Activated T-cell treated with anti-CD3 and anti-CD28 coated beads, Interleukin-2, amount 50 U/mL, for 72 hours (primary cell): ENCODE measurements around the gene TTC7B. TPM values are rescaled to one million over a fixed set of nuclear protein-coding genes. Genes with fewer than 3 reads are reported as not detected.

Experiments used
- ATAC-seq, 2 donors: fragments of 150-1000 bp; cut with Tn5 transposase; replicated peaks in 1 of 2; 2 replicates each; pipeline ENCODE4 v1.10.0; 2021; ENCODE audit warnings: moderate library complexity in 2 of 2, mild to moderate bottlenecking in 1 of 2
- DNase-seq, 2 donors: peaks; one replicate each; pipeline ENCODE4 v3.0.0; 2021 to 2022; ENCODE audit warnings: mixed read lengths in 1 of 2
- H3K27ac Mint-ChIP-seq: one replicate; pipeline ENCODE4 v1.8.0; 2022; ENCODE audit warnings: mild to moderate bottlenecking, moderate library complexity, mixed read lengths
- H3K27me3 Mint-ChIP-seq: one replicate; pipeline ENCODE4 v1.8.0; 2022; ENCODE audit warnings: low read depth, mixed read lengths
- H3K36me3 Mint-ChIP-seq, 2 donors: one replicate each; pipeline ENCODE4 v1.8.0; 2022; ENCODE audit warnings: mixed read lengths in 2 of 2, mild to moderate bottlenecking in 1 of 2; ENCODE audit not compliant: insufficient read depth in 2 of 2
- H3K4me1 Mint-ChIP-seq: one replicate; pipeline ENCODE4 v1.8.0; 2022; ENCODE audit warnings: low read depth, mixed read lengths
- H3K4me3 Mint-ChIP-seq, 2 donors: one replicate each; pipeline ENCODE4 v1.8.0; 2022; ENCODE audit warnings: mild to moderate bottlenecking in 2 of 2, mixed read lengths in 2 of 2, moderate library complexity in 2 of 2
- H3K9me3 Mint-ChIP-seq, 2 donors: one replicate each; pipeline ENCODE4 v1.8.0; 2022; ENCODE audit warnings: mixed read lengths in 2 of 2
- total RNA-seq, 2 donors: library from RNA; stranded (reverse); gene quantifications; one replicate each; pipeline ENCODE4 v1.2.3, GENCODE V29; 2022

Gene TTC7B
- total RNA-seq, 2 donors from 2014 or later: 9.2 to 10.7 TPM

DNA sequence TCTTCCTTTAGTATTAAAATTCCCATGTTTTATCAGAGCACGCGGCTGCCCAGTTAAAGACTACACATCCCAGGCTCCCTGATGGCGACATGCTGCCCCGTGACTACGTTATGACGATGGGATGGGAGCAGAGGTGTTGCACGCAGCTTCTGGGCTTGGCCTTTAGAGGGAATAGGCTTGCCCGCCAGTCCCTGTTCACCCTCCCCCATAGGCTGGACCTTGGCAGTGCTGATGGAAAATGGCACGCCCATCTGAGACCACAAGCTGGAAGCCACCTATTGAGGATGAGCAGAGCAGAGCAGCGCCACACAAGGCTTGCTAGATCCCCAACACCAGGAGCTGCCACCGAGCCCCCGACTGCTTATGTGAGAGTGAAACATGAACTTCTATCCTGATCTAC lies 24.7 kb downstream of the TTC7B start:
- H3K27me3 Mint-ChIP-seq: no peaks in the 10 kb centered on the region
- no peak overlapping the region for H3K4me3 Mint-ChIP-seq
- no peak overlapping the region for H3K27ac Mint-ChIP-seq
- no peaks in the 10 kb centered on the region for H3K36me3 Mint-ChIP-seq
- no peaks in the 10 kb centered on the region for H3K9me3 Mint-ChIP-seq
- DNase-seq (no peak), ATAC-seq (no peak)
- H3K4me1 Mint-ChIP-seq: no peaks in the 10 kb centered on the region

DNA sequence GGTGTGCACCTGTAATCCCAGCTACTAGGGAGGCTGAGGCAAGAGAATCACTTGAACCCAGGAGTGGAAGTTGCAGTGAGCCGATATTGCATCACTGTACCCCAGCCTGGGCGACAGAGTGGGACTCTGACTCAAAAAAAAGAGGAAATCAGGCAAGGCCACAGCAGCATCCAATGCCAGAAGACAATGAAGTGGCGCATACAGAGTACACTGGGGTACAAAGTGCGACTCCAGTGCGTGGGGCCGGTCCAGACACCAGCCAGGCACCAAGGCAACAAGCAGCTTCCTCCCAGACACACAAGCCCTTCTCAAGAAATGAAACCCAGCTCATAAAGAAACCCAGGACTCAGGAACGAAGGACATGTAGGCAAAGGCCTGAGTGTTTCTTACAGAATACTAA lies 28.2 kb downstream of the TTC7B start:
- Mint-ChIP-seq H3K36me3 (no peaks in the 10 kb centered on the region), H3K27ac (no peak overlapping the region), H3K4me1 (no peaks in the 10 kb centered on the region), H3K9me3 (no peaks in the 10 kb centered on the region), H3K4me3 (no peak overlapping the region), H3K27me3 (no peaks in the 10 kb centered on the region)
- DNase-seq (no peak), ATAC-seq (no peak)

DNA sequence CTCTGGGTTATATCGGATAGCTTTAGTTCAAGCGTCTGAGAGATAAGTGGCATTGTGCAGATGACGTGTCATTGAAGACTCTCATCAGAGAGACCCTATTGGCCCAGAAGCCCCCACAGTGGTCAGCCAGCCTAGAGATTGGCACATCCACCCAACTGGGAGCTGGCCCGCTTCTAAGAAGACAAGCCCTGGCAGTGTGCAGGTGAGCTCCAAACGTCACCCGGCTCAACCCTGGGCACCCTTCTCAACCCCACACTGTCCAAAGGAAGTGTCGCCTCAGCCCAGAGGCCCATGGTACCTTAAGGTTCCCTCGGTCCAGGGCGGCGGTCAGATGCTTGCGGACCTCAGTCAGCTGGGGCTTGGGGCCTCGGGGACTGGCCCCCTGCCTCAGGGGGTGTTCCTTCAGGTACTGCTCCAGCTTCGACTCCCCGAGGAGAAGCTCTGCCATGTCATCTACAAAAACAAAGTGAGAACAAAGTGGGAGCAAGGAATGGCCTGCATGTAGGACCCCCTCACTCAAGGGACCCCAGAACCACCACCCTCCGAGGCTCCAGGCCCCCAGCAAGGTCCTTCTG lies 30.3 kb downstream of the TTC7B start:
- H3K27me3 Mint-ChIP-seq: no peaks in the 10 kb centered on the region
- no peaks in the 10 kb centered on the region for H3K4me1 Mint-ChIP-seq
- H3K36me3 Mint-ChIP-seq: no peaks in the 10 kb centered on the region
- H3K4me3 Mint-ChIP-seq: no peak overlapping the region
- no peak for ATAC-seq
- no peak for DNase-seq
- H3K9me3 Mint-ChIP-seq: no peaks in the 10 kb centered on the region
- no peak overlapping the region for H3K27ac Mint-ChIP-seq

DNA sequence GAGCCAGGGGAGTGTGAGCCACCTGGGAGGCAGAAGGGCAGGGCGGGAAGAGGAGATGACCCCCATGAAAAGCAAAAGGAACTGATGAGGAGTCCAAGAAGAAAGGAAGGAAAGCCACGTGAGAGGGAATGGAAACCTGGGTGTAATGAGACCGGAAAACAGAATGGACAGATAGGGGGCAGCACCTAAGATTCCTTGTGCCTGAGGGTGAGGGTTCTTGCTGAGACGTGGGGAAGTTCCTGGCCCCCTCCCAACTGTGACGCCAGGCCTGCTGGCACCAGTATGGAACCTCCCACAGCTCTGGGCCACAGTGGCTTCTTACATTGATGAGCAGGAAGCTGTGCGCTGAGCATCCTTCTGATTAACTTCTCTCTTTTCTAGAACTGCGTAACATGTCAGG lies 30.8 kb downstream of the TTC7B start:
- H3K36me3 Mint-ChIP-seq: no peaks in the 10 kb centered on the region
- H3K27me3 Mint-ChIP-seq: no peaks in the 10 kb centered on the region
- H3K27ac Mint-ChIP-seq: no peak overlapping the region
- no peak overlapping the region for H3K4me3 Mint-ChIP-seq
- no peak for DNase-seq
- H3K4me1 Mint-ChIP-seq: no peaks in the 10 kb centered on the region
- ATAC-seq: no peak
- no peaks in the 10 kb centered on the region for H3K9me3 Mint-ChIP-seq

DNA sequence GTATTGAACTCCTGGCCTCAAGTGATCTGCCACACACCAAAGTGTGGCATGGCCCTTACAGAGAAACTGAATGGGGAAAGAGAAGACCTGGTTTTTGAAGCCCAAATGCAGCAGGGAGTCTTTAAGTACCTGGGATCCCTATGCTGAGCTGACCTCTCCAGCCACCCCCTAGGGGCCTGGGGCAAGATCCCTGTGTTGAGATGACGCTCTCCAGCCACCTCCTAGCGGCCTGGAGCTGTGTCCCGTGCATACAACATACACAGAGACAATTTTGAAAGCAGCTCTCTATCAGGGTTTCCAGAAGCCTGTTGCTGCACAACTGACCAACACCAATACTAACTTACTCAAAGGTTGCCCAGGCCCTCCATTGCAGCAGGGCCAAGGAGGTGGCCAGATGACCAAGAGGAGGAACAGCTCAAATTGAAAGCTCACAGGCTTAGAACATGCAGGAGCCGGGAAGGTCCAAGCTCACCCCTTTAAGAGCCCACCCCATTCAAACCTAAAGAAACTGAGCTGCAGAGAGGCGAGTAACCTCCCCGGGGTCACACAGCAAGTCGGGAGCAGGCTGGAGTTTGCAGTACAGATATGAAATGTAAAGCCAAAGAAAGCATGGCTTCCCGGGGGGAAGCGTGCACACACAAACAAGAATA lies 31.5 kb downstream of the TTC7B start:
- ATAC-seq (no peak), DNase-seq (no peak)
- Mint-ChIP-seq H3K4me3 (no peak overlapping the region), H3K27ac (no peak overlapping the region), H3K27me3 (no peaks in the 10 kb centered on the region), H3K9me3 (no peaks in the 10 kb centered on the region), H3K36me3 (no peaks in the 10 kb centered on the region), H3K4me1 (no peaks in the 10 kb centered on the region)

DNA sequence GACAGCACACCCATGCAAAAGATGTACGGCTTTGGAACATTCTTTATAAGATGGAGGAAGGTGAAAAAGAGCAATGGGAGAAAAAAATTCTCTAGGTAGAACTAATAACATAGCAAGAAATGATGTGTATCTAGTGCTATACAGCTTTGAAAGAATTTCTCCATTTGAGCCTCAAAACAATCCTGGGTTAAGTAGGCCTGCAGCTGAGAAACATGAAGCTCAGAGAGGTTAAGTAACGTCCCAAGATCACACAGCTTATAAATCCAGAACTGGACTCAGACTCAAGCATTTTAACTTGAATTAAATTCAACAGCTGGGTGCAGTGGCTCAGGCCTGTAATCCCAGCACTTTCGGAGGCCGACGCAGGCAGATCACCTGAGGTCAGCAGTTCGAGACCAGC lies 32.9 kb downstream of the TTC7B start:
- no peaks in the 10 kb centered on the region for H3K27me3 Mint-ChIP-seq
- no peak overlapping the region for H3K4me3 Mint-ChIP-seq

DNA sequence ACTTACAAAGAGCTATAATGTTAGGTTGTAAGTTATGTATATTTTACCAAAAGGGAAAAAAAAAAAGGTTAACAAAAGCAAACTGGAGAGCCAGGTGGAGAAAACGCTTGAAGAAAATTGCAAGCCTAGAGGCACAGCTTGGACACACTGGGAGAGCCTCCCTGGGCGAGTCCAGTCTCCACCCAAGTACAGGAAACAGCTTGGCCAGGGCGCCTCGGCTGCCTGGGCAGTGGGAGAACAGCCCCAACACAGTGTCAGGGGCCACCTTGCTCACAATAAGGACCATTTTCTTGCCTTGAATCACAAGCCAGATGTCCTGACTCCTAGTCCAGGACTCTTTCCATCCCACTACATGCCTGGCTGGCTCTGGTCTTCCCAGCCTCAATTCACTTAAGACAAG lies 33.3 kb downstream of the TTC7B start:
- Mint-ChIP-seq H3K4me1 (no peaks in the 10 kb centered on the region), H3K27ac (no peak overlapping the region), H3K9me3 (no peaks in the 10 kb centered on the region), H3K36me3 (no peaks in the 10 kb centered on the region), H3K4me3 (no peak overlapping the region), H3K27me3 (no peaks in the 10 kb centered on the region)
- DNase-seq: no peak
- ATAC-seq: no peak

More for the DNA sequence above, 32.9 kb downstream of the TTC7B start:
- H3K9me3 Mint-ChIP-seq: no peaks in the 10 kb centered on the region
- H3K27ac Mint-ChIP-seq: no peak overlapping the region
- no peaks in the 10 kb centered on the region for H3K4me1 Mint-ChIP-seq
- DNase-seq (no peak), ATAC-seq (no peak)
- H3K36me3 Mint-ChIP-seq: no peaks in the 10 kb centered on the region

DNA sequence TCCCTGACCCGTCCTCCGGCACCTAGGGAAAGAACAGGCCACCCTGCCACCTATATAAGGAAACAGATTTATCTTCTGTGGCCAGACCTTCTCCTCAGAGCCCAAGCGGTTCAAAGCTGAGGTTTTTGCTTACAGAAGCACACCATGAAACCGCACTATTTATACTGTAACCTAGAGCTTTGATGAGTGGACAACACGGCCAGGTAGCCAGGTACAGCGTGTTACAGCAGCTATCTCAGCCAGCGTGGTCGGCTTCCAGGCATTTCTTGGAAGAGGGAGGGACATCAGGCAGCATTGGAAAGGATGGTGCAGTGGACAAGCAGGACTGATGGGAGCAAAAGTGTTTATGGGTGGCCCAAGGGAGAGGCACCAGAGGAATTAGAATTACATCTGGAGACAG lies 34.4 kb downstream of the TTC7B start:
- Mint-ChIP-seq H3K4me1 (no peaks in the 10 kb centered on the region), H3K27ac (no peak overlapping the region), H3K27me3 (no peaks in the 10 kb centered on the region), H3K36me3 (no peaks in the 10 kb centered on the region), H3K9me3 (no peaks in the 10 kb centered on the region), H3K4me3 (no peak overlapping the region)
- ATAC-seq (no peak), DNase-seq (no peak)

DNA sequence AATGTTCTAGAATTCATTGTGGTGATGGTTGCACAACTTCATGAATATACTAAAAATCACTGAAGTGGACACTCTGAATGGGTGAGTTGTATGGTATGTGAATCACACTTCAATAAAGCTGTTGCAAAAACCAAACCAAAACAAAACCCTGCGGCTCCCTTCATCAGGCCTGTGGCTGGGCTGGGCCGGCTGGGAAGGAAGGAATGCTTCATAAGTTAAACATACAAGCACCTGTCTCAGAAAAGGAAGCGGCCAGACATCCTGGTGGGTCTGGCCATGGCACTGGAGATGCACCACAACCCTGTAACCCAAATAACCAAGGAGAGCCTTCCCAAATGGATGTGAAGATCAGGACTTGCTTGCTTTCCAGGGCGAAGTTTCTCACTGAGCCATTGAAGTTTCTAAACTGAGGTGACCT lies 34.9 kb downstream of the TTC7B start:
- no peaks in the 10 kb centered on the region for H3K4me1 Mint-ChIP-seq
- H3K36me3 Mint-ChIP-seq: no peaks in the 10 kb centered on the region
- ATAC-seq (no peak), DNase-seq (no peak)
- no peaks in the 10 kb centered on the region for H3K9me3 Mint-ChIP-seq
- H3K4me3 Mint-ChIP-seq: no peak overlapping the region
- no peak overlapping the region for H3K27ac Mint-ChIP-seq
- H3K27me3 Mint-ChIP-seq: no peaks in the 10 kb centered on the region

DNA sequence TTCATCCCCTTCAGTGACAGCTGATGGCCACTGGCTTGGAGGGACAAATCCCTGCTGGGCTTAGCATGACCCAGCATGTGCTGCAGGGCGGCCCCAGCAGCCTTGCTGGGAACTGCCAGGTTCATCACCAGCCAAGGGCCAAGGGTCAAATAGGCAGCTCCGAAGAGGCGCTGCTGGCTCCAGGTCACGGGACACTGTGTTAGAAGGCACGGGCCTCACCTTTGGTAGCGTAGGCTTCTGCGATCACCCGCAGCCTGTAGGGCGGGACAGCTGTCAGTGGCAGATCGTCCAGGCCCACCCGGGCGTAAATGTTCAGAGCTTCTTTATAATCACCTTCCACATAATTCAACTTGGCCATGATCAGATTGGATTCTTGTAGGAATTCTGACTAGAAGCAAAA lies 35.7 kb downstream of the TTC7B start:
- no peaks in the 10 kb centered on the region for H3K27me3 Mint-ChIP-seq
- H3K36me3 Mint-ChIP-seq: no peaks in the 10 kb centered on the region
- H3K4me3 Mint-ChIP-seq: no peak overlapping the region
- no peaks in the 10 kb centered on the region for H3K9me3 Mint-ChIP-seq
- no peak for DNase-seq
- ATAC-seq: no peak
- H3K4me1 Mint-ChIP-seq: no peaks in the 10 kb centered on the region
- no peak overlapping the region for H3K27ac Mint-ChIP-seq

DNA sequence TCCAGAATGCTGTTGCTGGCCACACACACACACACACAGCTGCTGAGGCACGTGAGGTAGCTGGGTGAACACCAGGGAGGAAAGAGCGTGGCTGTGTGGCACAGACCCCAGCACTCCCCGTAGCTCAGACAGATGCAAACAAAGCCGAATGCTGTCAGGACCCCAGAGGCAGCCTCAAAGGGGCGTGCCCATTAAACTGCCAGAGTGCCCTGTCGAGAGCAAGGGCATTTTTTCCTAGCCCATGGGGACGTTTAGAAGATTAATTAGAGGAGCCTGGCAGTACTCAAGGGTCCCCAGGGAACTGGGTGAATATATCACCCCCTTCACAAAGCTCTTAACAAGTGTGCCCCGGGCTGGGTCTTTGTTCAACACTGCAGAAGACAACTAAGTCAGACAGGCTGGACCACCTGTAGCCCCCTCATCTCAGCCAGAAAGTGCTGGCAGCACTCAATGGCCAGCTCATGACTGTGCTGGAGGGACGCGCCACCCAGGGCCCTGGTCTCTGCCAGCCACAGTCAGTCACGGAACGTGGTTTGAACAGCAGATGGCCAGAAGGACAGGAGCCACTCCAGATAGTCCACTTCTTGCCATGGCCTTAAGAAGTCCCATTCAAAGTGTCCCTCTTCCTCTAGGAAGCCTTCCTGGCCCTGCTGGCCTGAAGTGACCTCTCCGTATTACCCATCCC lies 37.5 kb downstream of the TTC7B start:
- Mint-ChIP-seq H3K27ac (no peak overlapping the region), H3K36me3 (no peaks in the 10 kb centered on the region), H3K9me3 (no peaks in the 10 kb centered on the region), H3K4me3 (no peak overlapping the region), H3K27me3 (no peaks in the 10 kb centered on the region), H3K4me1 (no peaks in the 10 kb centered on the region)
- ATAC-seq (no peak), DNase-seq (no peak)

DNA sequence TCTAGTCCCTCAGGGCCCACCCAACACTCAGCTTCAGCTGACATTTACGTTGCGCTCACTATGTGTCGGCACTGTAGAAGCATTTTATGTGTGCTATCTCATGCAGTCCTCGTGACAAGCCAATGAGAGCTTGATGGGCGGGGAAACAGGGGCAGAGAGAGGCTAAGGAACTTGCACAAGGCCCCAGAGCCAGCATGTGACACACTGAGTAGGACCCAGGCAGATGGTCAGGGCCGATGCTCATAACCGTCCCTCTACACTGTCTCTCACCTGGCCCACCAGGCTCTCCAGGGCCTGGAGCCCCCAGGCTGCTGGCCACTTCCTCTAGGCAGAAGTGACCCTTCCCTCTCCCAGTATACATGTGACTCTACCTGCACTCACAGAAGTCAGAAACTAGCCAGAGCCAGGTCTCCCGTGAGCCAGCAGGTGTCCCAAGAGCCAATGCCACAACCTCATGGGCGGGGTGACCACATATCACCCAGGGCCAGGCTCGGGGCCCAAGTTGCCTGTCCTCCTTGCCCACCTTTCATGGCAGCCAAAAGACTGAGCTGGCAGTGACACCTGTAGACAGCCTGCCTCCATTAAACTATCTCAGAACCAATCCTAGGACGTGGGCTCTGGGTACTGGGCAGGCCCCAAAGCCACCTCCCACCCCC lies 38.3 kb downstream of the TTC7B start:
- ATAC-seq (no peak), DNase-seq (no peak)
- H3K4me3 Mint-ChIP-seq: no peak overlapping the region
- H3K4me1 Mint-ChIP-seq: no peaks in the 10 kb centered on the region
- no peaks in the 10 kb centered on the region for H3K27me3 Mint-ChIP-seq
- no peaks in the 10 kb centered on the region for H3K36me3 Mint-ChIP-seq
- no peaks in the 10 kb centered on the region for H3K9me3 Mint-ChIP-seq
- no peak overlapping the region for H3K27ac Mint-ChIP-seq

DNA sequence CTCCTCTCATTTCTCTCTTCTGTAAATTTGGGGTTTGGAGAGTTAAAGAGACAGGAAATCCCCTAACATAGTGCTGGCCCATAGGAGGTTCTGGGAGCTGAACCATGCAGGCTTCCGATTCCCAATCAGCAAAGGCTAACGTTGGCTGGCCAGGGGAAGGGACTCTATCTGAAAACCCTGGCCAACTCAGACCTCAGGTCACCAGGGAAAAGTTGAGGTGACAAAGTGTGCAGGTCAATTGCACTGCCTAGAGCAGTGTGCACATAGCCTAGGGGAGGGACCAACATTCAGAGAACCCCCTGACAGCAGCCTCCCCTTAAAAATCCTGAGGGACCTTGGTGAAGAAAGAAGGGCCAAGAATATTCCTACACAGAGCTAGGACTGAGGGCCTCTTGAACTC lies 38.9 kb downstream of the TTC7B start:
- no peaks in the 10 kb centered on the region for H3K27me3 Mint-ChIP-seq
- no peak overlapping the region for H3K4me3 Mint-ChIP-seq
- H3K4me1 Mint-ChIP-seq: no peaks in the 10 kb centered on the region
- no peaks in the 10 kb centered on the region for H3K36me3 Mint-ChIP-seq
- no peak overlapping the region for H3K27ac Mint-ChIP-seq
- H3K9me3 Mint-ChIP-seq: no peaks in the 10 kb centered on the region
- DNase-seq (no peak), ATAC-seq (no peak)
